HG03025 (cell line): Measurements from ENCODE around the gene ELOF1.
"Not testable (repeated sequence)": the region's sequence is repeated elsewhere in the genome, so short reads cannot be mapped to it uniquely, and the experiment has no call there.

ENCODE experiments used
- ATAC-seq: cut with Tn5 transposase; IDR thresholded peaks from one replicate; pipeline ENCODE4 v1.9.1; 2021; ENCODE audit warnings: mild to moderate bottlenecking, moderate library complexity; ENCODE audit not compliant: unreplicated experiment, low FRiP score

The ELOF1 gene

DNA sequence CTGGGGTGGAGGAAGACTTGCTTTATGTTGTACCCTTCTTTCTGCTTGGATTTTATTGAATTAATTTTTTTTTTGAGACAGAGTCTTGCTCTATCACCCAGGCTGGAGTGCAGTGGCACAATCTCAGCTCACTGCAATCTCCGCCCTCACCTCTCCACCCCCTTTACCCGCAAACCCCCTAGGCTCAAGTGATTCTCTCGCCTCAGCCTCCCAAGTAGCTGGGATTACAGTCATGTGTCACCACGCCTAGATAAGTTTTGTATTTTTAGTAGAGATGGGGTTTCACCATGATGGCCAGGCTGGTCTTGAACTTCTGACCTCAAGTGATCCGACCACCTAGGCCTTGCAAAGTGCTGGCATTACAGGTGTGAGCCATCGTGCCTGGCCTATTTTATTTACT is 14.3 kb upstream of the ELOF1 start:
- ATAC-seq = not testable (repeated sequence)

DNA sequence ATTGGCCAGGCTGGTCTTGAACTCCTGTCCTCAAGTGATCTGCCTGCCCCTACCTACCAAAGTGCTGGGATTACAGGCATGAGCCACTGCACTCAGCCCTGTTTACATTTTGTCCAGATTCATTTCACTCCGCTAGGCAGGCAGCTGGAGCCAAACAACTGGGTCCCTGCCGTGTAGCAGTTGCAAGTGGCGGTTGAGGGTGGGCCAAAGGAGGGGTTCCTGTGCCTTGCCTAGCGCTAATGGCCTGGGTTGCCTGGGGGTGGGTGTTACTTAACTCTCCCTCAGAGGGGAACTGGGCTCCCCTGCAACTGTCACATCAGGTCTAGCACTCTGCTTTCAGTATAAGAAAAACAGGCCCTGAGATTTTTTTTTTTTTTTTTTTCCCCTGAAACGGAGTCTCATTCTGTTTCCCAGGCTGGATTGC is 11.0 kb upstream of the ELOF1 start:
- ATAC-seq = no peak

DNA sequence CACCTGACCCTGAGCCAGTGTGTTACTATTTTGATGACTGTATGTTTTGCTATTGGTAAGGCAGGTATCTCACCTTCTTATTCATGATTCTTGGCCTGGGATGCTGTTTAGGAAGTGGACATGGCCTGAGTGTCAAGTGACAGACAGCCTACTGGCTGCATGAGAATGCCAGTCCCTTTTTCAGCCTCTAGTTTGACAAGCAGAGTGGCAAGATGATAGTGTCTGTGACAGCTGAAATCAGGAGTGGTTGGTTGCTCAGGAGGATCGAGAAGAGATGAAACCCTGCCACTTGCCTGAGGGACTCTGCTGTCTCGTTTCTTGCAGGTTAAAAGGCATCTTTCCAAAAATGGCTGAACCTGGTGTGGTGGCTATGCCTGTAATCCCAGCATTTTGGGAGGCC is 7.1 kb upstream of the ELOF1 start:
- ATAC-seq = no peak

DNA sequence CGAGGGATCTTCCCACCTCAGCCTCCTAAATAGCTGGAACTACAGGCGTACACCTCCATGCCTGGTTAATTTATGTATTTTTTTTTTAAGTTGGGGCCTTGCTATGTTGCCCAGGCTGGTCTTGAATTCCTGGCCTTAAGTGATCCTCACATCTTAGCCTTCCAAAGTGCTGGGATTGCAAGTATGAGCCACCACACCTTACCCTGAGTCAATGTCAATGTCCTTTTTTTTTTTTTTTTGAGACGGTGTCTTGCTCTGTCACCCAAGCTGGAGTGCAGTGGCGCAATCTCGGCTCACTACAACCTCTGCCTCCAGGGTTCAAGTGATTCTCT is 6.6 kb upstream of the ELOF1 start:
- ATAC-seq = not testable (repeated sequence)

DNA sequence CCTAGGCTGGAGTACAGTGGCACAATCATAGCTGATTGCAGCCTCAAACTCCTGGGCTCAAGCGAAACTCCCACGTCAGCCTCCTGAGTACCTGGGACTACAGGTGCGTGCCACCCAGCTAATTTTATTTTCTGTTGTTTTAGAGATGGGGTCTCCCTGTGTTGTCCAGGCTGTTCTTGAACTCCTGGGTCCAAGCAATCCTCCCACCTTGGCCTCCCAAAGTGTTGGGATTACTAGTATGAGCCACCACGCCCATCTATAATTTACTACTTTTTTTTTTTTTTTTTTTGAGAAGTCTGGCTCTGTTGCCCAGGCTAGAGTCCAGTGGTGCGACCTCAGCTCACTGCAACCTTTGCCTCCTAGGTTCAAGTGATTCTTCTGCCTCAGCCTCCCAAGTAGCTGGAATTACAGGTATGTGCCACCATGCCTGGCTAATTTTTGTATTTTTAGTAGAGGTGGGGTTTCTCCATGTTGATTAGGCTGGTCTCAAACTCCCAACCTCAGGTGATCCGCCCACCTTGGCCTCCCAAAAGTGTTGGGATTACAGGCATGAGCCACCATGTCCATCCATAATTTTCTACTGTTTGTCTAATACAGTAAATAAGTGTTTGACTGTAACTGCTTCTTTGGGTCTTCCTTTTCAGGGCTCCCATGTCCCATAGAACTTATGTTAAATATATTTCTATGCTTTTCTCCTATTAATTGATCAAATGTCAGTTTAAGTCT is 5.2 kb upstream of the ELOF1 start:
- ATAC-seq = not testable (repeated sequence)

DNA sequence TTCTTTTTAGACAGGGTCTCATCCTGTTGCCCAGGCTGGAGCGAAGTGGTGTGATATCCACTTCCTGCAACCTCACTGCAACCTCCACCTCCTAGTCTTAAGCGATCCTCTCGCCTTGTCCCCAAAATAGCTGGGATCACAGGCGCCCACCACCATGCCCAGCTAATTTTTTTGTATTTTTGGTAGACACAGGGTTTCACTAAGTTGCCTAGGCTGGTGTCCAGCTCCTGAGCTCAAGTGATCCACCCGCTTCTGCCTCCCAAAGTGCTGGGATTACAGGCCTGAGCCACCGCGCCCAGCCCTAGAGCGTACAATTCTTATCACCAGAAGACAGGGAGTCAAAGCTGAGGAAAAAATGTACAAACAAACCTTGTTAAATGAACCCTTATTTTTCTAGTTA is 4.5 kb upstream of the ELOF1 start:
- no peak for ATAC-seq

DNA sequence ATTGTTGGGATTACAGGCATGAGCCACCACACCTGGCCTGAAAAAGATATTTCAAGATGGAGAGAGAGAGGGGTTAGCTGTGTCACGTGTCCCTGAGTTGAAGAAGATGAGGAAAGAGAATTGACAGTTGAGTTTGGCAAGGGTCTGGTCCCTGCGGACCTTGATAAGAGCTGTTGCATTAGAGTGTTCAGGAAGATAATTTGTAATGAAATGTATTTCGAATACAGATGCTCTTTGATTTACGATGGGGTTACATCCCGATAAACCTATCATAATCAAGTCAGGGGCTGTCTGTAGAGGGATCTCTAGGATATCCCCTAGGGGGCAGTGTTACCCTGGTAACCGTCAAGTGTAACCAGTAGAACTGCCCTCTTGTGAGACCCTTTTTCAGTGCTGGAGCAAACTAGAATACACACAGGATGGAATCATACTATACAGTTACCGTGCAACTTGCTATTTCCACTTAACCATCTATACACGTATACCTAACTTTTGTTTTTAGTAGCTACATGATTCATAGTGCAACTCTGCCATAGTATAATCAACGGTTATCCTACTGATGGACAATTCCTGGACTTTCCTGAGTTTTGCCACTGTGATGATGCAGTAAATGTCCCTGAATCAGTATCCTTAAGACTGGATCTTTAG is 1.5 kb upstream of the ELOF1 start:
- ATAC-seq = no peak

DNA sequence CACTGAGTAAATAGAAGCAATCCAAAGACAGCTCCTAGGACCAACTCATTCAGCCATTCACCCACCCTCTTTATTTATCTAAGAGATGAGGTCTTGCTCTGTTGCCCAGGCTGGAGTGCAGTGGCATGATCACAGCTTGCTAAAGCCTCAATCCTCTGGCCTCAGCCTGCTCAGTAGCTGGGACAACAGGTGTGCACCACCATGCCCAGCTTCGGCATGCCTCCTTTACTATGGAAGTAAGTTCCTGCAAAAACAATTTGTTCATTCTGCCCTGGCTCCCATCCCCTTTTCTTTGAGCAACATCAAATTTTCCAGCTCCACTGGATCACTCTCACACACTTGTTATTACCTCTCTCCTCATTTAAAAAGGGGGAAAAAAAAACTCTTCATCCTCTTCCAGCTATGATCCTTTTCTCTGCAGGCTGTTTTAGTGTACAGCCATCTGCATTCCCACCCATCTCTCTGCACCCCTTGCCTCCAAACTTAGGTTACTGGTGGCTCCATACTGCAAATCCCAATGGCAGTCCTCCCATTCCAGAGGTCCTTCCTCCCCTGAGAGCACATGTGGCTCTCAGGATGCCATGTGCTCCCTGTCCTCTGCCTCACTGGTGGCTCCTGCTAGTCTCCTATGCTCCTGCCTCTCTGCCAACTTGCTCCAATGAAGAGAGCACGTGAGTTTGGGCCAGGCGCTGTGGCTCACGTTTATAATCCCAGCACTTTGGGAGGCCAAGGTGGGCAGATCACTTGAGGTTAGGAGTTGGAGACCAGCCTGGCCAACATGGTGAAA is 2.2 kb downstream of the ELOF1 start:
- no peak for ATAC-seq

DNA sequence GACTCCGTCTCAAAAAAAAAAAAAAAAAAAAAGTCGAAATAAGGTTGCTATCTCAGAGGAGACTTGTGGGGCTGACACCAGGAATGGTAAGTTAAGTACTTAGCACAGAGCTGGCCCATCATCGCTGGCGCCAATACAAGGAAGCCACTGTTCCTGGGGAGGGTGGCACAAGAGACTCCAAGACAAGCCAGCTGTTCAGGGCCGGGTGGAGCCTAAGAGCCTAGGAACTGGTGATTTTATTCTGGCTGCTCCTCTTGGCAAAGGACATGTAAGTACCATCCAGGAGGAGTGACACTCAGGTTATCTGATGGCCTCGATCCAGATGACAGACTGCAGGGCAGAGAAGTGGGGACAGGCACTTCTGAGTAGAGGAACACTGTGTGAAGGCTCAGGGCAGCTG is 3.8 kb downstream of the ELOF1 start:
- no peak for ATAC-seq

DNA sequence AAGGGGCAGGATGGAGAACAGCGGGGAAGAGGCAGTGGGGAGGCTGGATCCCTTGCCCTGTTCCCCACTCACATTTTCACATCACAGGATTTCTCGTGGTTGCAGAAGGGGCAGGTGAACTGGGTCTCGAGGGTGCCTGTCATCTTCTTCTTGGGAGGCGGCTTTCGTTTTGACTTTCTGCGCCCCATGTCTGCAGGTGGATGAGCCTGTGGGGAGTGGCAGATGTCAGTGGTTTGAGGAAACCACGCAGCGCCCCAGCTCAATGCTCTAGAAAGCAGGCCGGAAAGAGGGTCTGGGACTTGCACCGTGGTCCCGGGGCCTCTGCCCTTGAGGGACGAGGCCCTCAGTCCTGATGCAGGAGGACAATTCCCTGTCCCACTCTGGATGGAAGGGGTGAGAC is 4.9 kb downstream of the ELOF1 start:
- ATAC-seq = no peak

DNA sequence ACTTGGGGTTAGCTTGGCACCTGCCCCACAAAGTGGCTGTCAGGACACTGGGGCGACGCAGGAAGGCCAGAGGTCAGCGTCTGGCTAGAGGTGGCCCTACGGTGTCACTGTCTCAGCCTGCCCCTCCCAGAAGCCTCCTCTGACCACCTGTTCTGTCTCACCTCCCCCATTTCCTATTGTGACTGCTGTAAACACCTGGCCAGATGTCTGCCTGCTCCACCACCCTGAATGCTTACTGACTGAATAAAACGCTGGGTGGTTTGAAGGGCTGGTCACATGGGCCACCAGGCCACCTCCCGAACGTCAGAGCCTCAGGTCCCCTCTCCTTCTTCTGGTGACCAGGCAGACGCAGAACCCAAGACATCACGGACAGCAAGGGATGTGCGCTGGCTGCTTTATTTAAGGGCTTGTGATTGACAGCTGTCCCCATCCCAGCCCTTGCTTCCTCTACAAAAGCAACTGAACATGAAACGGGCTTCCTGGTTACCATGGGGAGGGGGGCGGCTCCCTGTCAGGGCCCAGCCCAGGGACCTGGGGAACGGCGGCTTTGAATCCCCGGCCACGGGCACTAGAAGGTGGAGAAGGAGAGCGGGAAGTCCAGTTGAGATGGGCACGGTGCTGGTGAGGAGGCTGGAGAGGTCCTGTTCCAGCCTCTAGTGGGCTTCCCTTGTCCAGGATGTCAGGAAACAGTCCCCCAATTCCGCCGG is 6.2 kb downstream of the ELOF1 start:
- ATAC-seq = no peak

DNA sequence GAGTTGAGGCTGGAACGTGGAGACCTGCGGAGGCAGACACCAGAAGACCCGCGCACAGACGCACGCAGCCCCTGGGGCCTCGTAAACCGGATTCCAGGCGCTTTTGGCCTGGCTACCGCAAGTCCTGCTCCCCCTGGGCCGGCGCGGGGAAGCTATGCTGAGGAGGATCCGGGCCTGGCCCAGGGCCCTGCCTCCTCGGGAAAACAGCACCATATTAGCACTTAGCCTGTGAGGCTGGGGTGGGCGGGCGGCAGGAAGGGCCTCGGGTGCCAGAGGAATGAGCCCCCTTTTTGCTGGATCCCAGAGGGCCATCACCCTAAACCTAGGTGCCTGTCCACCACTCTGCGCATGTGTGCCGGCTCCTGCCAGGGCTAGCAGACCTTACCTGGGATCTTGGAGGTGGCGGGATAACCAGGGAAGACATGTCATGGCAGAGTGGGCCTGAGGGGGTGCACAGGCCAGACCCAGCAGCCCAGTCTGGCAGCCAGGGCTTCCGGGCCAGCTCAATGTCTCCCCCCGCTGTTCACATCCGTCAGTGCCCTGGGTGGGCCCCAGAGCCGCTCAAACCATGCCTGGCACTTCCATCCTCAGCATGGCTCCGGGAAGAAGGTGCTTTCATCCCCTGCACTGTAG is 7.3 kb downstream of the ELOF1 start:
- no peak for ATAC-seq

DNA sequence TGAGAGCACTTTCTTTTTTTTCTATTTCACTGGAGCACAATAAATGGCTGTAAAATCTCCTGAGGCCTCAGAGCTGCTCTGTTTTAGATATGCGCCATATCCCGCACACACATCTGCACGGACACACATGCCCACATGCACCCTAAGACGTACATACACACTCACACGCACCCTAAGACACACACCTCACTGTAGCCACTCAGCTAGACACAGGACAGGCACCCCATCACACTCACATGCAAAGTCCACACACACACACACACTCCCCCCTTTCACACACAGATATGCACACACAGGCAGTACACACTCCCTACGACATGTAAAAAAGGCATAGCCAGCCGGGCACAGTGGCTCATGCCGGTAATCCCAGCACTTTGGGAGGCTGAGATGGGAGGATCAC is 8.8 kb downstream of the ELOF1 start:
- ATAC-seq = no peak

DNA sequence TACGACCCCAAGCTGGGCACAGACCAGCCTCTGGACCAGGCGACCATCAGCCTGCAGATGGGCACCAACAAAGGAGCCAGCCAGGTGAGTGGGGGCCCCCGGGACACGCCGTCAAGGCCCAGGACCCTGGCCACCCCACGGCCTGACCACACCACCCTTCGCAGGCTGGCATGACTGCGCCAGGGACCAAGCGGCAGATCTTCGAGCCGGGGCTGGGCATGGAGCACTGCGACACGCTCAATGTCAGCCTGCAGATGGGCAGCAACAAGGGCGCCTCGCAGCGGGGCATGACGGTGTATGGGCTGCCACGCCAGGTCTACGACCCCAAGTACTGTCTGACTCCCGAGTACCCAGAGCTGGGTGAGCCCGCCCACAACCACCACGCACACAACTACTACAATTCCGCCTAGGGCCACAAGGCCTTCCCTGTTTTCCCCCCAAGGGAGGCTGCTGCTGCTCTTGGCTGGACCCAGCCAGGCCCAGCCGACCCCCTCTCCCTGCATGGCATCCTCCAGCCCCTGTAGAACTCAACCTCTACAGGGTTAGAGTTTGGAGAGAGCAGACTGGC is 9.6 kb downstream of the ELOF1 start:
- no peak for ATAC-seq

DNA sequence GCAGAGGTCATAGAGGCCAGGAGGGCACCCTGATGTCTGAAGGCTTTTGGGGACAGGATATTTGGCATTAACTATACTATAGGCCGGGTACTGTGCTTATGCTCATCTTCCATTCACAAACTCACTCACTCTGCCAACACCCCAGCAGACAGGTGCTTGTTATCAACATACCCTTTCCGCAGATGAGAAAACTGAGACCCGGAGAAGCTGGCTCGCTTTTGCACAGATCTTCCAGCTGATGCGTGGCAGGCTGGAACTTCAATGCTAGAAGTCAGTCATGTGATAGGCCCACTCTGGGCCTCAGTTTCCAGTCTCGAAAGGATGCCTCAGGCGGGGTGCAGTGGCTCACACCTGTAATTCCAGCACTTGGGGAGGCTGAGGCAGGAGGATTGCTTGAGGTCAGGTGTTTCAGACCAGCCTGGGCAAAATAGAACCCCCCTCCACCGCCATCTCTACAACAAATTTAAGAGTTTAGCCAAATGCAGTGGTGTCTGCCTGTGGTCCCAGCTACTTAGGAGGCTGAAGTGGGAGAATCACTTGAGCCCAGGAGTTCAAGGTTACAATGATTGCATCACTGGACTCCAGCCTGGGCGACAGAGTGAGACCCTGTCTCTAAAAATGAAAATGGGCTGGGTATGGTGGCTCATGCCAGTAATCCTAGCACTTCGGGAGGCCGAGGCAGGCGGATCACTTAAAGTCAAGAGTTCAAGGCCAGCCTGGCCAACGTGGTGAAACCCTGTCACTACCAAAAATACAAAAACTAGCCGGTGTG is 10.9 kb downstream of the ELOF1 start:
- no peak for ATAC-seq

DNA sequence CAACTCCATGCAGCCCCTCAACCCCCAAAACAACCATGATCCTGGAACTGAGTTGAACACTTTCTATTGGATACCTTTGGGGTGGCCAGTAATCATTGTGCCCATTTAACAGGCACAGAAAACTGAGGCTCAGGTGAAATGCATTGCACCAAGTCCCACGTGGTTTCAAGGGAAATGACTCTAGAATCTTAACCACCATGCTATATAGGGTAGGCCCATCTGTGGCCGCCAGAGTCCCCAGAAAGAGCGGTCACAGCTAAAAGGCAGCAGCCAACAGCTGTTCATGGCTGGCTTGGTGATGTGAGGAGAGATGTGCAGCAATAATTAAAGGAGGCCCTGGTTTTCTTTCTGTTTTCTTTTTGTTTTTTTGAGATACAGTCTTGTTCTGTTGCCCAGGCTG is 17.8 kb downstream of the ELOF1 start:
- no peak for ATAC-seq

DNA sequence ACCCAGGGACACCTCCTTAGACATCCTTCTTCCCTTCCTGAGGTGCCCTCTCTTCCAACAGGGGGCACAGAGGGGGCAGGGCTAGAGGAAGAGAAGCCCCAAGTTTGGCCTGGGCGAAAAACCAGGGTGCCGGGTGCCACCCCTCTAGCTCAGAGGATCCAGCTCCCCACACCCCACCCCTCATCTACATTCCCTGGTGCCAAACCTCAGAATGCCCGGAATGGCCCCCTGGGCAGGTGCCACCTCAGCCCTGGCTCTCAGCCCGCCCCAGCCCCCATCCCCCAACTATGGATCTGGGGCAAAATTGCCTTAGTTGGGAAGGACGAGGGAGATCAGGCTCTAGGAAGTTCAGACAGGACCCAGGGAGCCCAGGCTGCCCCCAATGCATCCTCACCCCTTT is 18.4 kb downstream of the ELOF1 start:
- ATAC-seq = no peak

DNA sequence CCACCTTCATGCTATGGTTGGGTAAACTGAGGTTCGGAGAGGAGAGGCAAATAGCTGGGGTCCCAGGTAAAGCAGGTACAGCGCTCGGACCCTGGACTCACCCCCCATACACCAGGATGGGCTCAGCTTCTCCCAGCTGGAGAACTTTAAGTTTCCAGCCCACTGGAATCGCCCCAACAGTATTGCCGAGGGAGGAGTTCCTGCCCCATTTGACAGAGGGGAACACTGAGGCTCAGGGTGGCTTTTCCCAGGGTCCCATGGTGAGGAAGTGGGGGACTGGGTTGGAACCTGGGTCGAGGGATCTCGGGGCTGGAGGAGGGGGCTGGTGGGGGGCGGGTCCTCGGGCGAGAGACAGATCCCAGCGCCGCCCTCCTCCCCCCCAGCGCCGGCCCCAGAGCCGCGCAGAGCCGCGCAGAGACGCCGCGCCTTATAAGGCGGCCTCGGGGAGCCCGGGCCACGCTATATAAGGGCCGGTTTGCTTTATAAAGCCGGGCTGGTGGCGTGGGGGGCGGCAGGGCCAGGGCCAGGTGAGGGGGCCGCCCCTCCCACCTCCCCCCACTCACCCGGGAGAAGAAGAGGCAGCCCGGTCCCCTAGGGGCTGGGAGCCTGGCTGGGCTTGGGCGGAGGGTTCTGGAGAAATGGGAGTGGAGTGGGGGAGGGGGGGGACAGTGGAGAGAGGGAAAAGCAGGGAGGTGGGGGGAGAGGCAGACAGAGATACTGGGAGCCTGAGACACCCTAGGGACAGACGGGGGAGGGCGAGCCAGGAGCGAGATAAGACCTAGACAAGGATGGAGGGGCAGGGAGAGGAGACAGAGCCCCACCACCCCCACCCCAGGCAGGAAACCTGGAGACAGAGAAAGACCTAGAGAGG is 19.3 kb downstream of the ELOF1 start:
- ATAC-seq = no peak
